ENCODE data around the gene MYO5A. TPM values are rescaled to one million over a fixed set of nuclear protein-coding genes. Genes with fewer than 3 reads are reported as not detected.

MYO5A gene
- total and polyA plus RNA-seq, 9 of the 15 experiments (the other 6 are each of a cell fraction or from before 2014, with no cell fraction given): 0.03 to 0.82 (median 0.40) TPM

GRCh38 chr15:52328680-52329079 lies 200.0 kb downstream of the MYO5A start (continued):
- no peak for TF ChIP-seq MLLT1 (IDR thresholded peaks at IDR 0.05)
- no peak for TF ChIP-seq THRAP3 (IDR thresholded peaks at IDR 0.05; ENCODE audit: borderline replicate concordance)
- TF ChIP-seq PHTF2 (CRISPR knock-in tag; IDR thresholded peaks at IDR 0.05): no peak
- no peak for TF ChIP-seq MGA (IDR thresholded peaks at IDR 0.05)
- no peak for TF ChIP-seq ZBTB9 (CRISPR knock-in tag; IDR thresholded peaks at IDR 0.05)
- no peak for TF ChIP-seq ZNF184 (CRISPR knock-in tag; IDR thresholded peaks at IDR 0.05)

Measured in K562 (cell line).